ENCODE results near the gene PLET1.

DNA sequence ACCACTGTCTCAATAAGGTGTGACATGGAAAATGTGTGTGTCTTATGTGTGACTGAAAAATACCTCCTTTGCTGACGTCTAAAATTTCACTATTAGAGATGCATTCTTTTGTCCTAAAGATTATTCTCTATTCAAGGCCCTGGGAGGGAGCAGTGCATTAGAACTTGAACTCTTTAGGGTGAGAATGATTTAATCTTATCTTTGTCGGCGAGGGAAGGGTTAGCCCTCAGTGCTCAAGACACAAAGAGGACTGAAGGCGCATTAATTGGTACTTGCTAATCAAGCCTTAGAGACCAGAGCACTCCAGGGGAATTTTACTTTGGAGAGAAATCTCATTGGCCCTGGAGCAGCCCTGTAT lies 29.8 kb upstream of the PLET1 start:
- TF ChIP-seq, protein P1, sequence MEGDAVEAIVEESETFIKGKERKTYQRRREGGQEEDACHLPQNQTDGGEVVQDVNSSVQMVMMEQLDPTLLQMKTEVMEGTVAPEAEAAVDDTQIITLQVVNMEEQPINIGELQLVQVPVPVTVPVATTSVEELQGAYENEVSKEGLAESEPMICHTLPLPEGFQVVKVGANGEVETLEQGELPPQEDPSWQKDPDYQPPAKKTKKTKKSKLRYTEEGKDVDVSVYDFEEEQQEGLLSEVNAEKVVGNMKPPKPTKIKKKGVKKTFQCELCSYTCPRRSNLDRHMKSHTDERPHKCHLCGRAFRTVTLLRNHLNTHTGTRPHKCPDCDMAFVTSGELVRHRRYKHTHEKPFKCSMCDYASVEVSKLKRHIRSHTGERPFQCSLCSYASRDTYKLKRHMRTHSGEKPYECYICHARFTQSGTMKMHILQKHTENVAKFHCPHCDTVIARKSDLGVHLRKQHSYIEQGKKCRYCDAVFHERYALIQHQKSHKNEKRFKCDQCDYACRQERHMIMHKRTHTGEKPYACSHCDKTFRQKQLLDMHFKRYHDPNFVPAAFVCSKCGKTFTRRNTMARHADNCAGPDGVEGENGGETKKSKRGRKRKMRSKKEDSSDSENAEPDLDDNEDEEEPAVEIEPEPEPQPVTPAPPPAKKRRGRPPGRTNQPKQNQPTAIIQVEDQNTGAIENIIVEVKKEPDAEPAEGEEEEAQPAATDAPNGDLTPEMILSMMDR (IDR thresholded peaks at IDR 0.05; ENCODE audit: low read length): no peak
- TF ChIP-seq EZH2 (IDR thresholded peaks at IDR 0.05; ENCODE audit: borderline replicate concordance, low read length): no peak
